Type B pancreatic cell (in vitro differentiated cells): ENCODE results near the gene EFCAB3. TPM values are rescaled to one million over a fixed set of nuclear protein-coding genes. Genes with fewer than 3 reads are reported as not detected.
A peak's percentile ranks its signal among the peaks of the same experiment; 100 is the strongest.
"Not testable (repeated sequence)": the region's sequence is repeated elsewhere in the genome, so short reads cannot be mapped to it uniquely, and the experiment has no call there.

Experiments used
- DNase-seq: peaks from one replicate; pipeline ENCODE4 v3.0.0; 2021; ENCODE audit warnings: mixed read lengths; ENCODE audit not compliant: unreplicated experiment; ENCODE audit errors: extremely low spot score
- H3K27ac Mint-ChIP-seq: 2 replicates; pipeline ENCODE4 v1.8.0; 2021; ENCODE audit warnings: mild to moderate bottlenecking, mixed read lengths
- H3K27me3 Mint-ChIP-seq: 2 replicates; pipeline ENCODE4 v1.8.0; 2021; ENCODE audit warnings: mixed read lengths
- H3K36me3 Mint-ChIP-seq: 2 replicates; pipeline ENCODE4 v1.8.0; 2021; ENCODE audit warnings: mixed read lengths
- H3K4me1 Mint-ChIP-seq: one replicate; pipeline ENCODE4 v1.8.0; 2021; ENCODE audit warnings: mixed read lengths; ENCODE audit not compliant: unreplicated experiment
- H3K4me3 Mint-ChIP-seq: 2 replicates; pipeline ENCODE4 v1.8.0; 2021; ENCODE audit warnings: mild to moderate bottlenecking, mixed read lengths
- H3K9me3 Mint-ChIP-seq: 2 replicates; pipeline ENCODE4 v1.8.0; 2021; ENCODE audit warnings: mixed read lengths
- total RNA-seq: library from RNA; stranded (reverse); gene quantifications from 2 replicates; pipeline ENCODE4 v1.2.1, GENCODE V29; 2021; ENCODE audit warnings: low replicate concordance
- TF ChIP-seq, protein P1 (sequence below): fragments of 200-600 bp; sonication (generic); conservative IDR thresholded peaks from 2 replicates; pipeline ENCODE4 v1.5.0; 2021; ENCODE audit warnings: antibody characterized with exemption, mild to moderate bottlenecking

Gene EFCAB3
- total RNA-seq, 1 donor from 2014 or later: not detected

GRCh38 chr17:62388856-62389255 is 8.5 kb downstream of the EFCAB3 start:
- H3K27me3 Mint-ChIP-seq: peaks cover 27% of the 10 kb centered on the region

DNA sequence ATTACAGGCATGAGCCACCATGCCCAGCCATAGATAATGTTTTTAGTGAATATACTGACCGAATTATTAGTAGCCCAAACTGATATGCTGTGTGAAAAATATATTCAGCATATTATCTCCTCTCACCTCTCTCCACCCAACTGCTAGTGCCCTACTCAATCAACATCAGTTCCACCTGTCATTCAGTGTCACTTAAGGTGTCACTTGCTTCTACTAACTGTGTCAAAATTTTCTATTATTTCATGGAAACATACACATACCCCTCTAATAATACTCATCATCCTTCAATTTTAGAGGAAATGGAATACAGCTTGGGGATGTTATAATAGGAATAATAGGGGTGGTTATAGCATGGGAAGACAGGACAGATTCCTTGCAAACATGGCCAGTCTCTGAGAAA is 12.6 kb downstream of the EFCAB3 start:
- H3K4me1 Mint-ChIP-seq: no peaks in the 10 kb centered on the region
- TF ChIP-seq, protein P1, sequence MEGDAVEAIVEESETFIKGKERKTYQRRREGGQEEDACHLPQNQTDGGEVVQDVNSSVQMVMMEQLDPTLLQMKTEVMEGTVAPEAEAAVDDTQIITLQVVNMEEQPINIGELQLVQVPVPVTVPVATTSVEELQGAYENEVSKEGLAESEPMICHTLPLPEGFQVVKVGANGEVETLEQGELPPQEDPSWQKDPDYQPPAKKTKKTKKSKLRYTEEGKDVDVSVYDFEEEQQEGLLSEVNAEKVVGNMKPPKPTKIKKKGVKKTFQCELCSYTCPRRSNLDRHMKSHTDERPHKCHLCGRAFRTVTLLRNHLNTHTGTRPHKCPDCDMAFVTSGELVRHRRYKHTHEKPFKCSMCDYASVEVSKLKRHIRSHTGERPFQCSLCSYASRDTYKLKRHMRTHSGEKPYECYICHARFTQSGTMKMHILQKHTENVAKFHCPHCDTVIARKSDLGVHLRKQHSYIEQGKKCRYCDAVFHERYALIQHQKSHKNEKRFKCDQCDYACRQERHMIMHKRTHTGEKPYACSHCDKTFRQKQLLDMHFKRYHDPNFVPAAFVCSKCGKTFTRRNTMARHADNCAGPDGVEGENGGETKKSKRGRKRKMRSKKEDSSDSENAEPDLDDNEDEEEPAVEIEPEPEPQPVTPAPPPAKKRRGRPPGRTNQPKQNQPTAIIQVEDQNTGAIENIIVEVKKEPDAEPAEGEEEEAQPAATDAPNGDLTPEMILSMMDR: no peak
- H3K4me3 Mint-ChIP-seq: no peak overlapping the region
- peaks cover 33% of the 10 kb centered on the region for H3K27me3 Mint-ChIP-seq
- no peak for DNase-seq
- H3K36me3 Mint-ChIP-seq: no peaks in the 10 kb centered on the region
- H3K27ac Mint-ChIP-seq: no peak overlapping the region
- H3K9me3 Mint-ChIP-seq: no peaks in the 10 kb centered on the region

More at GRCh38 chr17:62388856-62389255, 8.5 kb downstream of the EFCAB3 start:
- H3K9me3 Mint-ChIP-seq: no peaks in the 10 kb centered on the region
- H3K27ac Mint-ChIP-seq: no peak overlapping the region
- no peaks in the 10 kb centered on the region for H3K4me1 Mint-ChIP-seq
- H3K4me3 Mint-ChIP-seq: no peak overlapping the region
- DNase-seq: no peak
- H3K36me3 Mint-ChIP-seq: no peaks in the 10 kb centered on the region
- TF ChIP-seq, protein P1: no peak

DNA sequence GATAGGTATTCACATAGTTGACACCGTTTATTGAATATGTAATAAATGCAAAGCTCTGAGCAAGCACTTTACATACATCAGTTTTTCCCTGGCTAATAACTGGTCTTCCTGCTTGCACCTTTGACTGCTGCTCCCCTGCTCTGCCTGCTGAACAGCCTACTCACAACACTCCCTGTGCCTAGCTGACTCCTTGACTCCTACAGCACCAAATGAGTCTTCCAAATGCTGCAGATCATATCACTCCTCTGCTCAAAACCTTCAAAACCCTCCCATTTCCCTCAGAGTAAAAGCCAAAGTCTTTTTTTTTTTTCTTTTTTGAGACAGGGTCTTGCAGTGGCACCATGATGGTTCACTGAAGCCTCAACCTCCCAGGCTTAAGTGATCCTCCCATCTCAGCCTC is 18.5 kb downstream of the EFCAB3 start:
- no peaks in the 10 kb centered on the region for H3K36me3 Mint-ChIP-seq
- no peaks in the 10 kb centered on the region for H3K9me3 Mint-ChIP-seq
- H3K27me3 Mint-ChIP-seq: peaks cover 21% of the 10 kb centered on the region
- H3K4me3 Mint-ChIP-seq: no peak overlapping the region
- DNase-seq: no peak
- H3K27ac Mint-ChIP-seq: no peak overlapping the region
- H3K4me1 Mint-ChIP-seq: no peaks in the 10 kb centered on the region
- TF ChIP-seq, protein P1: no peak

- Mint-ChIP-seq H3K4me1 (no peaks in the 10 kb centered on the region), H3K4me3 (no peak overlapping the region), H3K27me3 (peaks cover 17% of the 10 kb centered on the region), H3K9me3 (no peaks in the 10 kb centered on the region), H3K27ac (no peak overlapping the region), H3K36me3 (no peaks in the 10 kb centered on the region)
- DNase-seq: no peak
- TF ChIP-seq, protein P1: no peak
Observed at GRCh38 chr17:62405451-62405850, 25.1 kb downstream of the EFCAB3 start.

DNA sequence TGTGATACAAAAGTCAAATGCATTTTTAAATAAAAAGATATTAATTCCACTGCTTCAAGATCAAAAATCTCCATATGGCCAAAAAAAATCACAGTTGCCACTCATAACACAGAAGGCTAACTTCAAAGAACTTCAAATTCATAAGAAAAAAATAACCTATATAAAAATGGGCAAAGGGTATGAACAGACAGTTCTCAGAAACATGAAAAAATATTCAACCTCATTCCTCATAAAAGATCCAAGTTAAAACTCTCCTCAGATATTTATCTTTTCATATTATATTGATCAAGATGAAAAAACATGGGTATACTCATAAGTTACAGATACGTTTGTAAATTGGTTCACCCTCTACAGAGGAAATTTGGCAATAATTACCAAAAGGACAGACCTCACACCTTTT is 32.7 kb downstream of the EFCAB3 start:
- not testable (repeated sequence) for H3K4me3 Mint-ChIP-seq, H3K9me3 Mint-ChIP-seq, H3K36me3 Mint-ChIP-seq, H3K27ac Mint-ChIP-seq, H3K4me1 Mint-ChIP-seq, DNase-seq
- H3K27me3 Mint-ChIP-seq: peaks cover 28% of the 10 kb centered on the region

DNA sequence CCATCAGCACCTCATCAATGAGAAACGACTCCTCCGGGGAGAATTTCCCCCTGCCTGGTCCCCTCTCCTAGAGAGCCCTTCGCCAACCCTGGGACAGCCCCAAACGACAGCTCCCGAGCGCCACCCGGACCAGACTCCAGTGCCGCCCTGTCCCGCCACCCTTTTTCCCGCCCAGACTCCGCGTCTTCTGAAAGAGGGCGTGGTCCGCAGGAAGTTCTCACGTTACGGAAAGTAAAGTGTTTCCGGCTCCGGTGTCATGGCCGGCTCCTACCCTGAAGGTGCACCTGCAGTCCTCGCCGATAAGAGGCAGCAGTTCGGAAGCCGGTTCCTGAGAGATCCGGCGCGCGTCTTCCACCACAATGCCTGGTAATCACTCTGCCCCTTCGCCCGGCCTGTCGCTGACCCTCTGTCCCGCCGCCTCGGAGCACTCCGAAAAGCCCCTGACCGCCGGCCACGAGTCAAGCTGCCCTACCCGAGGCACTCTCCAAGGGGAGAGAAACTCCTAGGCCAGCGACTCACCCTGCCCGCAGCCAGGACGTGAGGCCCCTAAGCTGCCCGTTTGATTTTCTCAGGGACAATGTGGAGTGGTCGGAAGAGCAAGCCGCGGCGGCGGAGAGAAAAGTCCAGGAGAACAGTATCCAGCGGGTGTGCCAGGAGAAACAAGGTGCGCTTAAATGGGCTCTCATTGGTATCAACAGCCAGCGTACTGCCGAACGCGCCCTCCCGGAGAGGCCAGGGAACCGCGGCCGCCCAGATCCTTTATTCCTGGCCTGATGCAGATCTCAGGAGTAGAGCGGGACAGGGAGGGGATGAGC is 43.5 kb downstream of the EFCAB3 start, which contains the start of gene METTL2A:
Gene METTL2A, plus strand, starts transcription at position 251 of the 815 bp plus-strand sequence. Its CDS starts 6 bp downstream, at position 257.
- peaks cover 19% of the 10 kb centered on the region for H3K4me1 Mint-ChIP-seq
- H3K4me3 Mint-ChIP-seq: peak within 1 kb of the TSS; percentile 97
- H3K9me3 Mint-ChIP-seq, H3K36me3 Mint-ChIP-seq, H3K27me3 Mint-ChIP-seq: not testable (repeated sequence)
- TF ChIP-seq, protein P1: peak; percentile 70
- H3K27ac Mint-ChIP-seq: peak within 1 kb of the TSS; percentile 93
- DNase-seq: peak; percentile 85

DNA sequence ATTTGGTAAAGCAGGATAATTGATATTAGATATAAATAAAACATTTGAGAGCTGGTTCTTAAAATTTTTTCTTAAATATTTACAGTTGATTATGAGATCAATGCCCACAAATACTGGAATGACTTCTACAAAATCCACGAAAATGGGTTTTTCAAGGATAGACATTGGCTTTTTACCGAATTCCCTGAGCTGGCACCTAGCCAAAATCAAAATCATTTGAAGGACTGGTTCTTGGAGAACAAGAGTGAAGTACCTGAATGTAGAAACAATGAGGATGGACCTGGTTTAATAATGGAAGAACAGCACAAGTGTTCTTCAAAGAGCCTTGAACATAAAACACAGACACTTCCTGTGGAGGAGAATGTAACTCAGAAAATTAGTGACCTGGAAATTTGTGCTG is 45.9 kb downstream of the EFCAB3 start:
- not testable (repeated sequence) for DNase-seq, H3K9me3 Mint-ChIP-seq, H3K27me3 Mint-ChIP-seq, H3K4me3 Mint-ChIP-seq, H3K27ac Mint-ChIP-seq
- peaks cover 12% of the 10 kb centered on the region for H3K36me3 Mint-ChIP-seq
- peaks cover 19% of the 10 kb centered on the region for H3K4me1 Mint-ChIP-seq

GRCh38 chr17:62435251-62435650 is 54.9 kb downstream of the EFCAB3 start:
- H3K27me3 Mint-ChIP-seq, DNase-seq, H3K4me1 Mint-ChIP-seq, H3K9me3 Mint-ChIP-seq, H3K4me3 Mint-ChIP-seq, H3K27ac Mint-ChIP-seq: not testable (repeated sequence)
- H3K36me3 Mint-ChIP-seq: peaks cover 16% of the 10 kb centered on the region

- H3K4me1 Mint-ChIP-seq, H3K27ac Mint-ChIP-seq: not testable (repeated sequence)
Observed at GRCh38 chr17:62441181-62441580, 60.8 kb downstream of the EFCAB3 start.

More at GRCh38 chr17:62441181-62441580, 60.8 kb downstream of the EFCAB3 start:
- DNase-seq, H3K9me3 Mint-ChIP-seq, H3K36me3 Mint-ChIP-seq, H3K27me3 Mint-ChIP-seq, H3K4me3 Mint-ChIP-seq: not testable (repeated sequence)
